ENCODE data around the gene USH1C.
A peak's percentile ranks its signal among the peaks of the same experiment; 100 is the strongest.

- TF ChIP-seq CTCF (IDR thresholded peaks at IDR 0.05; ENCODE audit: low read depth, low read length, missing input control) (no peak), RAD21 (IDR thresholded peaks at IDR 0.05) (peak in 1 of 2 donors; percentile 16), EGR1 (IDR thresholded peaks at IDR 0.05; ENCODE audit: low read depth in 2 of 2) (no peak), FOXA1 (IDR thresholded peaks at IDR 0.05) (no peak), SP1 (IDR thresholded peaks at IDR 0.05) (no peak), REST (IDR thresholded peaks at IDR 0.05) (no peak), YY1 (IDR thresholded peaks at IDR 0.05) (no peak), TAF1 (conservative IDR thresholded peaks at IDR 0.05) (no peak), HNF4G (IDR thresholded peaks at IDR 0.05) (no peak), MAX (IDR thresholded peaks at IDR 0.05) (no peak), GABPA (IDR thresholded peaks at IDR 0.05 in 1 of 2, conservative IDR thresholded peaks at IDR 0.05 in 1 of 2) (no peak), JUND (IDR thresholded peaks at IDR 0.05) (no peak), ZBTB33 (IDR thresholded peaks at IDR 0.05) (no peak)
Observed at GRCh38 chr11:17479284-17480214, 64.7 kb downstream of the USH1C start.
